Choroid plexus epithelial cell (primary cell): ENCODE measurements around the gene MYBPH.

Experiments used
- DNase-seq: peaks from one replicate; pipeline ENCODE4 v3.0.0-alpha.2; 2010; ENCODE audit warnings: low read depth
- H3K4me3 ChIP-seq: 2 replicates; pipeline ENCODE4 v1.5.1; 2011; ENCODE audit warnings: low read depth, mild to moderate bottlenecking, control low read depth, low read length, moderate library complexity
- TF ChIP-seq, protein P1 (sequence below): conservative IDR thresholded peaks from 2 replicates; pipeline ENCODE4 v1.5.1; 2011; ENCODE audit warnings: low read depth, mild to moderate bottlenecking, control low read depth, inconsistent platforms, low read length, moderate library complexity

Gene MYBPH

DNA sequence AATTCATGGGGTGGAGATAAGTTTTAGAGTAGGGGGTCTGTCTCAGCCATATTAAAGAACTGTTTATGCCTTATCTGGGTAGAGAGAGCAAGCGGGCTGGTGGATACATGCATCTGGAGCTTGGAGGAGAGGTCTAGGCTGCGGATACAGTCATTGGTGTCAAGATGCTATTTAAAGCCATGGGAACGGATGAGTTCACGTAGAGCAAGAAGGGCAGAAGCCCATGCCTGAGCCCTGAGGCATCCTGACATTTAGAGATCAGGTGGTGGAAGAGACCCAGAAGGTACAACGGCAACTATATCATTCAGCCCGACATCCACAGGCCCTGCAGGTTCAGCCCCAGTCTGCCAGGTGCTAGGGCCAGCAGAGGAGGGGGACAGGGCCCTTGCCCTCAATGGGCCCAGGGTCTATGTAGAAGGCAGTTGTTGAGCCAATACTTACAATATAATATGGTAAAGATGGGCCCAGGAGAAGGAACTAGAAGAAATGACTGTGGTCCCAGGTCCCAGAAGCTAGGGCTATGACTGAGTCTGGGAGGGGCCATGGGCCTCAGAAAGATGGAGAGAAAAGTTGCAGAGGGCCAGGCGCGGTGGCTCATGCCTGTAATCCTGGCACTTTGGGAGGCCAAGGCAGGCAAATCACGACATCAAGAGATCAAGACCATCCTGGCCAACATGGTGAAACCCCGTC, 26.0 kb upstream of the MYBPH start:
- TF ChIP-seq, protein P1, sequence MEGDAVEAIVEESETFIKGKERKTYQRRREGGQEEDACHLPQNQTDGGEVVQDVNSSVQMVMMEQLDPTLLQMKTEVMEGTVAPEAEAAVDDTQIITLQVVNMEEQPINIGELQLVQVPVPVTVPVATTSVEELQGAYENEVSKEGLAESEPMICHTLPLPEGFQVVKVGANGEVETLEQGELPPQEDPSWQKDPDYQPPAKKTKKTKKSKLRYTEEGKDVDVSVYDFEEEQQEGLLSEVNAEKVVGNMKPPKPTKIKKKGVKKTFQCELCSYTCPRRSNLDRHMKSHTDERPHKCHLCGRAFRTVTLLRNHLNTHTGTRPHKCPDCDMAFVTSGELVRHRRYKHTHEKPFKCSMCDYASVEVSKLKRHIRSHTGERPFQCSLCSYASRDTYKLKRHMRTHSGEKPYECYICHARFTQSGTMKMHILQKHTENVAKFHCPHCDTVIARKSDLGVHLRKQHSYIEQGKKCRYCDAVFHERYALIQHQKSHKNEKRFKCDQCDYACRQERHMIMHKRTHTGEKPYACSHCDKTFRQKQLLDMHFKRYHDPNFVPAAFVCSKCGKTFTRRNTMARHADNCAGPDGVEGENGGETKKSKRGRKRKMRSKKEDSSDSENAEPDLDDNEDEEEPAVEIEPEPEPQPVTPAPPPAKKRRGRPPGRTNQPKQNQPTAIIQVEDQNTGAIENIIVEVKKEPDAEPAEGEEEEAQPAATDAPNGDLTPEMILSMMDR, result no peak
- no peak overlapping the region for H3K4me3 ChIP-seq
- DNase-seq, result no peak

DNA sequence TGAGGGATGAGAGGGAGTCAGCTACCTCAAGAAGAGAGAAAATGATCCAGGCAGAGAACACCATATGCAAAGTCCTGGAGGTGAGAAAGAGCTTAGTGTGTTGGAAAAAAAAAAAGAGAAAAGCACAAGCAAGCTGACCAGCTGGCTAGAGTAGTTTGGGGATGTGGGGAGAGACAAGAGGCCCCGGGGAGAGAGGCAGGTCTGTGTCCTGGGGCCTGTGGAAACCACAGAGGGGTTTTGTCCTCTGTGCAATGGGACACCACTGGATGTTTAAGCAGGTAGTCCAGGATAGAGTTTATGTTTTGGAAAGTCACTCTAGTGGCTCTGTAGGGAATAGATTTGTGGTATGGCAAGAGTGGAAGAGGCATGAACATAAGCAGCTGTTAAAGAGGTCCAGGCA, 25.3 kb upstream of the MYBPH start:
- no peak for DNase-seq
- H3K4me3 ChIP-seq, result no peak overlapping the region
- TF ChIP-seq, protein P1, result no peak

- peak; percentile 77 for DNase-seq
- TF ChIP-seq, protein P1, result no peak
- H3K4me3 ChIP-seq, result no peak overlapping the region
Measured at GRCh38 chr1:203199816-203200571, 24.4 kb upstream of the MYBPH start.

DNA sequence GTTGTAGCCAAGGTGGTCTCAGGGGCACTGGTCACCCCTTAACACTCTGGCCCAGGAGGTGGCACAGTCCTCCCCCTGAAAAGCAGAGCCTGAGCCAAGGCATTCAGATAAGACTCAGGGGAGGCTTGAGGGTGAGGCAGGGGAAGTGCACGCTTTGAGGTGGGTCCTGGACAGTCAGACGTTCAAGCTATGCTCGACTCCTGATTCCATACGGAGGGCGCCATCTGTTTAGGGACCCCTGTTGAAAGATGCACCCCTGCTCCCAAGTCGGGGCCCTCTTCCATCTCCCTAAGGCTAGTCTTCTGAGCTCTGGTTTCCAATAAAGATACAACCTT, 23.8 kb upstream of the MYBPH start:
- TF ChIP-seq, protein P1, result no peak
- no peak for DNase-seq
- H3K4me3 ChIP-seq, result no peak overlapping the region

- TF ChIP-seq, protein P1, result no peak
- DNase-seq, result no peak
- H3K4me3 ChIP-seq, result no peak overlapping the region
Measured at GRCh38 chr1:203199002-203199401, 23.4 kb upstream of the MYBPH start.

GRCh38 chr1:203197625-203198024, 22.0 kb upstream of the MYBPH start:
- DNase-seq, result peak; percentile 91
- TF ChIP-seq, protein P1, result no peak
- no peak overlapping the region for H3K4me3 ChIP-seq

- H3K4me3 ChIP-seq, result no peak overlapping the region
- TF ChIP-seq, protein P1, result peak; percentile 35
- peak; percentile 23 for DNase-seq
Measured at GRCh38 chr1:203196371-203196770, 20.7 kb upstream of the MYBPH start.
